Tongue (tissue), 2 donors: Measurements from ENCODE around the gene KCNMB1. TPM values are rescaled to one million over a fixed set of nuclear protein-coding genes. Genes with fewer than 3 reads are reported as not detected.

Experiments
- DNase-seq: peaks from one replicate; pipeline ENCODE4 v3.0.0-alpha.2; 2015
- total RNA-seq: library from RNA; depleted of rRNA; stranded (reverse); fragments of >200 nt; gene quantifications from one replicate; pipeline ENCODE4 v1.2.3, GENCODE V29; 2014

Gene KCNMB1
- total RNA-seq, 1 donor from 2014 or later, result 0.41 TPM

DNA sequence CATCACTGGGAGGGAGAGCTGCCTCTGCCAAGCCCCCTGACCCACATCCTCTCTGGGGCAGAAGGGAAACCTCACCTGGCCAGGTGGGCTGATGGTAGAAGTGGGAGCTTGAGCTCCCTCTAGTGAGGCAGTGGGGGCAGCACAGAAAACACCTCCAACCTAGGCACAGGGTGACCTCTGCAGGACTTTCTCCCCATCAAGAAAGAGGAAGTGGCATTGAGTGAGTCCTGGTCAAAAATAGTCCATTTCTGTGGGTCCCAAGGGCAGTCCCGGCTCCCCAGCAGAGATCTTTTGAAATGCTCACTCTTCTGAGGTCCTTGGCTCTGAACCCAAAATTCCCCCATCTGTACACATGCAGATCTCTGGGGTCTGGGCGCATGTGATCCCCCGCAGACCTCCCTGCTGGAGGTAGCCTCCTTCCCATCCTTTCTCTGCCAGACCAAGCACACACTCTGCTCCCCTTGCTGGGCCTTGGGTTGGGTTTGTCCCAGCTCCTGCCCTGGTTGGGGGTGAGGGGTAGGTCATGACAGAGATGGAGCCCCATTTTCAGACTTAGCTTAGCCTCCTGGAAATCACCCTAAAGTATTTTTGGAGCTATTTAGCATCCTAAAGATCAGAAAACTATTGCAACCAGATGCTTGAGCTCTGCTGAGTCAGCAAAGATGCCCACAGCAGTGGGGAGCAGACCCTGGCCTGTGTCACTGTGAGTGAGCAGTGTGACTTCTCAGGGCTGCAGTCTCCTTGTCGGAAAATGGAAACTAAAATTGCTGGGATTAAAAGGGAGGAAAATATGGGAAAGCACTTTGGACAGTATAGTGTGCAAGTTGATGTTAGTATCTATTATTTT lies 50.0 kb downstream of the KCNMB1 start:
- no peak for DNase-seq

- no peak for DNase-seq
Observed at GRCh38 chr5:170338291-170338690, 50.9 kb downstream of the KCNMB1 start.

DNA sequence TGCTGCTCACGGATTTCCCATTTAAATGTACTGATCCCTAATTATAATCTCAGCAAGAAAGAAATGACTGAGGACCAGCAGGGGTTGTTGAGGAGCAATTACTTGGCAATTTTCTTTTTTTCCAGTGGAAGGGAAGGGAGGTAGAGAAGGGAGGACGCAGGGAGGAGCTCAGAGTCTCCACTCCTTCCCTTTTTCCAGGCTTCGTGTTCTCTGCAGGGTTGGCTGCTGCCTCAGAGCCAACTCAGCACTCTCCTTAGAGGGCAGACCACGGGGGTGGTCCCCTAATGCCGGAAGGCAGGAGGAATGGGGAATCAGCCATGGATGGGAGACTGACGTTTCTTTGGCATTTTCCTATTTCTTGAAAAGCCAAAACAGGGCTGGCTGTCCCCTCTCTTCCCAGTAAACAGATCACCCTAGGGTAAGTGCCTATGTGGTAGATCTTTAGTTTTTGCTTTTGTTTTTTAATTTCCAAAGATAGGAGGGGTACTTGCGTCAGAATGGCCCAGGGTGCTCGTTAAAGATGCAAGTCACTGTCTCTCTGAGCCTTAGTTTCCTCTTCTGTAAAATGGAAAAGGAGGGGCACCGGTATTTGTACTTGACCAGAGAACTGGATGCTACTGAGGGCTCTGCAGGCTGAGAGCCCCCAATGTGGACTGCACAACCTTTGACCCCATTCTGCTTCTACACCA lies 52.0 kb downstream of the KCNMB1 start:
- no peak for DNase-seq

DNA sequence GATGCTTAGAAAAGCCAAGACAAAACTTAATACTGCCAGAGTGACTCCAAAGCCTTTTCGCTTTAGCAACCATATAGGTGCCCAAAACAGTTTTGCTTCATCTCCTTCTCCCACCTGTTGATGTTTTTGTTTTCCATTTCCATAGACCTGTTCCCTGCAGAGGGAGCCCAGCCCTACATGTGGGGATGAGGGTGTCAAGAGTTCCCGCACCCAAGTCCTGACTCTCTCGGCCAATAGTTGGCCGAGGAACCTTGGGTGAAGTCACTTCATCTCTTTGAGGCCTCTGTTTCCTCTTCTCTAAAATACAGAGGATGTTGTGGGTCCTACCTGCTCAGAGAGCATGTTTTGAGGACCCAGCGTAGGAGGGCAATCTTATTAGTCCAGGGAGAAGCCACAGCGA lies 53.1 kb downstream of the KCNMB1 start:
- DNase-seq, result no peak

- DNase-seq, result no peak
Observed at GRCh38 chr5:170334626-170335025, 54.5 kb downstream of the KCNMB1 start.

- DNase-seq, result no peak
Observed at GRCh38 chr5:170333161-170333910, 55.8 kb downstream of the KCNMB1 start.

DNA sequence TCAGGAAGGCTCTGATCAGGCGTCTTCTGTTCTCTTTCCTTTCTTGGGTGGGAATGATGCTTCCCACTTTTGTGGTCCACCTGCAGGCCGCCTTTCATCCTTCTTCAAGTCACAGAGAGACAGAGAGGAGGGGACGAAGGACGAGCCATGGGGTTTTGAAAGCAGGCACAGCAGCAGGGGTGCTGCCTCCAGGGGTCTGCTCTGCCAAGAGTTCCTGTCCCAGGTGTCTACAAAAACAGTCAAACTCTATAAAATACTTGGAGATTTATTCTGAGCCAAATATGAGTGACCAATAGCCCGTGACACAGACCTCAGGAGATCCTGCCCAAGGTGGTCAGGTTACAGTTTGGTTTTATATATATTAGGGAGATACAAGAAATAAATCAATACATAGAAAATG lies 57.1 kb downstream of the KCNMB1 start:
- DNase-seq, result no peak

DNA sequence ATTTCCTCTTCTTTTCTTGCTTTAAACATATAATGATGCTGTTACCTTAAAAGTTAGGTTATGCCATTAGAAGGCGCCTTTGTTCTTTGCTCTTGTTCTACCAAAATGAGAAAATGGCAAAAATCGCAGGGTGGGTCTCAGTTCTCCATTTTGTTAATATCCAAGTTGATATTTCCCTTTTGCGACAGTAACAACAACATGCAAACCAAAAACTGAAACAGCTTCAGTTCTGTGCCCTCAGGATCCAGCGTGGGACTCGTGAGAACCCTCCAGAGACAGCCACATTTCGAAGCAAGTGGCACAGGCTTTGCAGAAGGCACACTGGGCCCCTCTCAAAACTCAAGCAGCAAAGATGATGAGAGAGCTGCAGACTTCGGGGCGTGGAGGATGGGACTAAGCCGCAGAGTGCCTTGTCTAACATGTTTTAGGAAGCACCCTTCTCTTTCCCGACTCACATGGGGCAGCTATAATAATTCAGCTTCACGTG lies 58.6 kb downstream of the KCNMB1 start:
- no peak for DNase-seq

DNA sequence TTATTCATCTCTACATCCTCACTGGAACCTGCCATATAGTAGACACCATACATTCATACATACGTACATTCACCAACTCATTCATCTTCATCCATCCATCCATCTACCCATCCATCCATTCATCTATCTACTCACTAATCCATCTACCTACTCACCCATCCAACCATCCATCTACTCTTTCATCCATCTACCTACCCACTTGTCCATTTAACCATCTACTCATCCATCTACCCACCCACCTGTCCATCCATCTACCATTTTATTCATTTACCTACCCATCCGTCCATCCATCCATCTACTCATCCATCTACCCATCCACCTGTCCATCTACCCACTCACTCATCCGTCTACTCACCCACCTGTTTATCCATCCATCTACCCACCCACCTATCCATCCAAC lies 59.6 kb downstream of the KCNMB1 start:
- DNase-seq, result no peak

DNA sequence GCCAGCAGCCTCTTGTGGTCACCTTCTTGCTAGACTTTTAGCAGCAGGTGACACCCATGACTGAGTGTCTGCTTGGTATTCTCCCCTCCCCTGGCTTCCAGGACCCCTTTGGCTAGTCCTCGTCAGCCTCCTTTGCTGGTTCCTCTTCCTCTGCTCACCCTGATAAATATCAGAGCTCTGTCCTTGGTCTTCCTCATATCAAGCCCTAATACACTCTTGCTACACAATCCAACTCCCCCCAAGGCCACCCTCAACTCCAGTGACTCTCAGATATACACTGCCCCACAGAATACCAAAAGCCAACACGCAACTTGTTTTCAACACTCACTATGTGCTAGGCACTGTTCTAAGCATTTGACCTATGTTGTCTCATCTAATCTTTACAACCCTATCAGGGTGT lies 61.3 kb downstream of the KCNMB1 start:
- no peak for DNase-seq

GRCh38 chr5:170327168-170327567 lies 62.0 kb downstream of the KCNMB1 start:
- no peak for DNase-seq

Other genes starting within 250 kb of the KCNMB1 start
- not detected for gene C5orf58, start 156.4 kb downstream of the KCNMB1 start, total RNA-seq
- 11.6 TPM for gene LCP2, start 91.6 kb downstream of the KCNMB1 start, total RNA-seq
- gene KCNIP1, start 114.7 kb upstream of the KCNMB1 start, total RNA-seq, result 4.2 TPM